Measurements from ENCODE around the gene BEND7.

DNA sequence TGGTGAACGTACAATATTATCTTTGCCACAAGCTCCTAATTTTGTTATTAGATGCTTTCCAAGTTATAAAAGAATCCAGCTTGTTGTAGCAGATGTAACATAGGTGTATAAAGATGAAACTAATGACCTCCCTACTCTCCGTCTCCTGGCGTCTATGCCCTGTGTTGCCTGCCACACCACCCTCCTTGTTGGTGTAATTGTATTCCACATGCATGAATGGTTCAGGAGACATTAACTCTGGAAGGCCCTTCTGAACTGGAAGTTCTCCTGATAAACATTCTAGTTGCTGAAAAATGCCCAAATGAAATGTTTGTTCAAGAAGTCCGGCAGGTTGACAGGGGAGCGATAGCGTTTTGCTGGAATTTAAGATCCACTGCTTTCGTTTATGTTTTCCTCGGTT, 126.8 kb downstream of the BEND7 start:
- TF ChIP-seq, protein P1, sequence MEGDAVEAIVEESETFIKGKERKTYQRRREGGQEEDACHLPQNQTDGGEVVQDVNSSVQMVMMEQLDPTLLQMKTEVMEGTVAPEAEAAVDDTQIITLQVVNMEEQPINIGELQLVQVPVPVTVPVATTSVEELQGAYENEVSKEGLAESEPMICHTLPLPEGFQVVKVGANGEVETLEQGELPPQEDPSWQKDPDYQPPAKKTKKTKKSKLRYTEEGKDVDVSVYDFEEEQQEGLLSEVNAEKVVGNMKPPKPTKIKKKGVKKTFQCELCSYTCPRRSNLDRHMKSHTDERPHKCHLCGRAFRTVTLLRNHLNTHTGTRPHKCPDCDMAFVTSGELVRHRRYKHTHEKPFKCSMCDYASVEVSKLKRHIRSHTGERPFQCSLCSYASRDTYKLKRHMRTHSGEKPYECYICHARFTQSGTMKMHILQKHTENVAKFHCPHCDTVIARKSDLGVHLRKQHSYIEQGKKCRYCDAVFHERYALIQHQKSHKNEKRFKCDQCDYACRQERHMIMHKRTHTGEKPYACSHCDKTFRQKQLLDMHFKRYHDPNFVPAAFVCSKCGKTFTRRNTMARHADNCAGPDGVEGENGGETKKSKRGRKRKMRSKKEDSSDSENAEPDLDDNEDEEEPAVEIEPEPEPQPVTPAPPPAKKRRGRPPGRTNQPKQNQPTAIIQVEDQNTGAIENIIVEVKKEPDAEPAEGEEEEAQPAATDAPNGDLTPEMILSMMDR (IDR thresholded peaks at IDR 0.05; ENCODE audit: extremely low read depth in 1 of 2, insufficient read depth in 1 of 2, low read depth in 1 of 2, low read length in 2 of 2) = no peak
- TF ChIP-seq POLR2A (IDR thresholded peaks at IDR 0.05; ENCODE audit: low read depth, low read length) (no peak), FOS (IDR thresholded peaks at IDR 0.05; ENCODE audit: borderline replicate concordance, insufficient read depth, low read length) (no peak), EZH2 (IDR thresholded peaks at IDR 0.05; ENCODE audit: borderline replicate concordance, low read depth, low read length, severe bottlenecking) (no peak), POLR2AphosphoS5 (IDR thresholded peaks at IDR 0.05; ENCODE audit: insufficient read depth, low read depth, low read length) (no peak)
